Cardiac muscle cell (in vitro differentiated cells and primary cell): ENCODE results near the gene TUT7. TPM values are rescaled to one million over a fixed set of nuclear protein-coding genes. Genes with fewer than 3 reads are reported as not detected.

ENCODE experiments used
- DNase-seq, 2 donors: peaks; one replicate each; pipeline versions ENCODE4 v3.0.0 to v3.0.0-alpha.2; 2010 to 2017; ENCODE audit warnings: low read depth in 1 of 2, low spot score in 1 of 2
- H3K27ac ChIP-seq: fragments of 200-600 bp; sonication (generic); 2 replicates; pipeline ENCODE4 v1.5.1; 2016
- H3K27me3 ChIP-seq: fragments of 200-600 bp; sonication (generic); 2 replicates; pipeline ENCODE4 v1.6.0; 2016; ENCODE audit warnings: control low read depth
- H3K36me3 ChIP-seq: fragments of 200-600 bp; sonication (generic); 2 replicates; pipeline ENCODE4 v1.5.1; 2016; ENCODE audit warnings: control low read depth
- H3K4me1 ChIP-seq: fragments of 200-600 bp; sonication (generic); 2 replicates; pipeline ENCODE4 v1.8.1; 2017; ENCODE audit warnings: low read depth, mild to moderate bottlenecking, mixed run types
- H3K4me3 ChIP-seq: fragments of 200-600 bp; sonication (generic); 2 replicates; pipeline ENCODE4 v1.5.1; 2016; ENCODE audit warnings: mild to moderate bottlenecking
- H3K9me3 ChIP-seq: fragments of 200-600 bp; sonication (generic); 2 replicates; pipeline ENCODE4 v1.5.1; 2017; ENCODE audit warnings: low read depth, mild to moderate bottlenecking, control low read depth
- polyA plus RNA-seq: library from polyadenylated mRNA; unstranded; fragments of >200 nt; fragmentation: Nextera tagmentation; extraction: Ambion mirVana; gene quantifications from 2 replicates; pipeline ENCODE4 v1.2.1, GENCODE V29; 2016
- total RNA-seq: library from RNA; depleted of rRNA; stranded (reverse); fragments of >200 nt; gene quantifications from 2 replicates; pipeline ENCODE4 v1.2.3, GENCODE V29; 2016
- TF ChIP-seq, protein P1 (sequence below): IDR thresholded peaks from 2 replicates; pipeline ENCODE4 v1.5.1; 2012; ENCODE audit warnings: low read depth, mild to moderate bottlenecking, low read length

The TUT7 gene
- total and polyA plus RNA-seq, 2 experiments from 2014 or later, result 10.3 to 16.4 TPM

DNA sequence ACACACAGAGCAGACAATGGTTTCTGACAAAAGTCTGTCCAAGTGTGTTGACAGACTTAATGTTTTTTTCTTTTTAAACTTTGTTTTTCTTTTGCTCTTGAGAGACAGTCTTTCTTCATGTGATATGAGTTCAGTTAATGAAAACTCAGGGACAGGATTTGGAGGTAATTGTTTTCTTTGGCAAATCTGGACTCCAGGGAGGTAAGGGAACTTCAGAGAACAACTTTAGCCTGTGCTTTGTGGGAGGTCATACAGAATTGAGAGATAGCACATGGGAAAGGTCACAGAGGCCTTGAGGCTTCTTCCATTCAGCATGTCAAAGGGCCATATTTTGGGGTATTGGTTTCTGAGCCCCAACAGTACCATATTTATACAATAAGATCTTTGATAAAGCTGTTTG lies 104.1 kb downstream of the TUT7 start:
- H3K36me3 ChIP-seq, result no peaks in the 10 kb centered on the region
- H3K4me3 ChIP-seq, result no peak overlapping the region
- no peaks in the 10 kb centered on the region for H3K4me1 ChIP-seq
- no peaks in the 10 kb centered on the region for H3K27me3 ChIP-seq
- no peaks in the 10 kb centered on the region for H3K9me3 ChIP-seq
- TF ChIP-seq, protein P1, sequence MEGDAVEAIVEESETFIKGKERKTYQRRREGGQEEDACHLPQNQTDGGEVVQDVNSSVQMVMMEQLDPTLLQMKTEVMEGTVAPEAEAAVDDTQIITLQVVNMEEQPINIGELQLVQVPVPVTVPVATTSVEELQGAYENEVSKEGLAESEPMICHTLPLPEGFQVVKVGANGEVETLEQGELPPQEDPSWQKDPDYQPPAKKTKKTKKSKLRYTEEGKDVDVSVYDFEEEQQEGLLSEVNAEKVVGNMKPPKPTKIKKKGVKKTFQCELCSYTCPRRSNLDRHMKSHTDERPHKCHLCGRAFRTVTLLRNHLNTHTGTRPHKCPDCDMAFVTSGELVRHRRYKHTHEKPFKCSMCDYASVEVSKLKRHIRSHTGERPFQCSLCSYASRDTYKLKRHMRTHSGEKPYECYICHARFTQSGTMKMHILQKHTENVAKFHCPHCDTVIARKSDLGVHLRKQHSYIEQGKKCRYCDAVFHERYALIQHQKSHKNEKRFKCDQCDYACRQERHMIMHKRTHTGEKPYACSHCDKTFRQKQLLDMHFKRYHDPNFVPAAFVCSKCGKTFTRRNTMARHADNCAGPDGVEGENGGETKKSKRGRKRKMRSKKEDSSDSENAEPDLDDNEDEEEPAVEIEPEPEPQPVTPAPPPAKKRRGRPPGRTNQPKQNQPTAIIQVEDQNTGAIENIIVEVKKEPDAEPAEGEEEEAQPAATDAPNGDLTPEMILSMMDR, result no peak
- no peak for DNase-seq
- H3K27ac ChIP-seq, result no peak overlapping the region

DNA sequence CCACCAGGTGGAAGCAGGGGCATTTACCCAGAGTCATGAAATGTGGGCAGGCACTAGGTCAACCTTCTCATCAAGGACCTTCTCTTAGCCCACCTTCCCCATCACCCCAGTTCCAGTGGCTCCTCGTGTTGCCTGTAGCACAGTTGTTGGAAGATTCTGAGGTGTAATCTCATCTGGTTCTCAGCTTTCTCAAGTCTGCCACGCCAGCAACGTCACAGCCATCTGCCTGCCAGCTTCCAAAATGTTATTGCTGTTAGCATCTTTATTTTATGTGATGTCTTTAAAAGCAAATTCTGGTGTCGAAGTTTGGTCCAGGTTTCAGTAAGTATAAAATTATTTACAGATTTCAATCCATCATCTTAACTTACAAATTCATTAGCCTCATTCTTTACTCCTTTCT lies 105.5 kb downstream of the TUT7 start:
- Histone ChIP-seq H3K4me1 (no peaks in the 10 kb centered on the region), H3K9me3 (no peaks in the 10 kb centered on the region), H3K36me3 (no peaks in the 10 kb centered on the region), H3K4me3 (no peak overlapping the region), H3K27ac (no peak overlapping the region), H3K27me3 (no peaks in the 10 kb centered on the region)
- TF ChIP-seq, protein P1, result no peak
- DNase-seq, result no peak

DNA sequence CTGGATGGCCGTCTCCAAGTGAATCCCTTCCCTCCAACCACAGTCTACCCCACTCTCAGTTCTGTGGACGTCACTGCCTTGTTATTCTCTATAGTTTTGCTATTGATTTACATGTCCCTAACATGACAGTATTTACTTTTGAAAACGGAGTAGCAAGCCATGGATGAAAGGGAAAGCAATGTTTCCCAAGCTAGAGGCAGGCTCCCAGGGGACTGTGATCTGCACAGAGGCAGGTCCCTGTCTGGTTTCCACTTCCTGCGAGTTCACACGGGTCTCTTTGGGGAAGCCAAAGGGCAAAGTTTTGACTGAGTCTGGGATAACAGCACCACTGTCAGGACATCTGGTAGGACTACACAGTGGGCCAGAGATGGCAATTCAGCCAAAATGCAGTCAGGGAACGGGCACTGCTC lies 107.5 kb downstream of the TUT7 start:
- Histone ChIP-seq H3K9me3 (no peaks in the 10 kb centered on the region), H3K4me3 (no peak overlapping the region), H3K36me3 (no peaks in the 10 kb centered on the region), H3K27me3 (no peaks in the 10 kb centered on the region), H3K4me1 (no peaks in the 10 kb centered on the region), H3K27ac (no peak overlapping the region)
- peak in 1 of 2 donors; percentile 25 for DNase-seq
- TF ChIP-seq, protein P1, result no peak

DNA sequence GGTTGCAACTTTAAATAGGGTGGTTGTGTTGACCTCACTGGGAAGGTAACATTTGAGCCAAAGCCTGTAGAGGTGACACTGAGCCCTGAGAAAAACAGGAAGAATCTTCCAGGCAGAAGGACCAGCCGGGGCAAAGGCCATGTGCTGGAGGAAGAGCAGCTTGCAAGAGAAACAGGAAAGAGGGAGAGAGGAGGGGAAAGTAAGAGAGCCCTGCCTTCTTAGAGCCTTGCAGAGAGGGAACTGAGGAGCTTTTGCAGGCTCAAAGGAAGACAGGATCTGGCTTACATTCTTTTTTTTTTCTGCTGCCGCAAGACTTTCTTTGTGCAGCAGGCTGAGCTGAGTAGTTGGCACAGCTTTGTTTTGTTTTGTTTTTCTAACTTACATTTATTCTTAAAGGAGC lies 112.1 kb downstream of the TUT7 start:
- H3K4me3 ChIP-seq, result no peak overlapping the region
- no peak overlapping the region for H3K27ac ChIP-seq
- H3K9me3 ChIP-seq, result no peaks in the 10 kb centered on the region
- DNase-seq, result peak in 1 of 2 donors; percentile 20
- H3K4me1 ChIP-seq, result no peaks in the 10 kb centered on the region
- H3K36me3 ChIP-seq, result no peaks in the 10 kb centered on the region
- H3K27me3 ChIP-seq, result no peaks in the 10 kb centered on the region
- TF ChIP-seq, protein P1, result no peak

DNA sequence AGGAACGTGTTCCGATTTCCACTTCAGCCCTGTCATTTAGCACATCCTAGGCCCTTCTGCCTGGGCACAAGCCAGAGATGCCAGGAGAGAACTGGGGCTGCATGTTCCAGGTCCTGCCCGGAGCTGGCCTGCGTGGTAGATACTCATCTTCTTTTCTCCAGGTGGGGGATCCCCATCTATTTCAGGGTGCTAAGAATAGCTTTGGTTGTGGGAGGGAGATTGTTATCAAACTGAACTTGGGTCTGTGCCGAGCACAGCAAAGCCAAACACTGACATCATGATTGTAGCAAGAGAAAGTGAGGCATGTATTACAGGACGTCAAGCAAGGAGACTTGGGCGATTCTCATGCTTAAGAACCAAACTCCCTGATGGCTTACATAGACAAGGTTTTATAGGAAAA lies 113.0 kb downstream of the TUT7 start:
- H3K4me3 ChIP-seq, result no peak overlapping the region
- no peaks in the 10 kb centered on the region for H3K27me3 ChIP-seq
- H3K4me1 ChIP-seq, result no peaks in the 10 kb centered on the region
- H3K27ac ChIP-seq, result no peak overlapping the region
- H3K36me3 ChIP-seq, result no peaks in the 10 kb centered on the region
- no peaks in the 10 kb centered on the region for H3K9me3 ChIP-seq
- no peak for DNase-seq
- TF ChIP-seq, protein P1, result no peak
